Measurements from ENCODE around the gene RNU1-4. TPM values are rescaled to one million over a fixed set of nuclear protein-coding genes. Genes with fewer than 3 reads are reported as not detected.
"Not testable (repeated sequence)": the region's sequence is repeated elsewhere in the genome, so short reads cannot be mapped to it uniquely, and the experiment has no call there.

Gene RNU1-4
- total RNA-seq, 2 experiments from 2014 or later, result 922 to 3,744 TPM

- H3K36me3 Mint-ChIP-seq; H3K4me3 Mint-ChIP-seq; H3K4me1 Mint-ChIP-seq; DNase-seq; H3K27ac Mint-ChIP-seq; ATAC-seq; H3K9me3 Mint-ChIP-seq (ENCODE audit: low read depth): not testable (repeated sequence)
- peaks cover 26% of the 10 kb centered on the region for H3K27me3 Mint-ChIP-seq
- CTCF ChIA-PET, result interaction anchor here (0.9 to 1.2 kb wide), 2 partner anchors 13 to 92 kb away, joined by 3 to 4 read pairs; no protein-coding TSS in a partner anchor
Observed at GRCh38 chr1:16713480-16713879, 26.8 kb upstream of the RNU1-4 start.

DNA sequence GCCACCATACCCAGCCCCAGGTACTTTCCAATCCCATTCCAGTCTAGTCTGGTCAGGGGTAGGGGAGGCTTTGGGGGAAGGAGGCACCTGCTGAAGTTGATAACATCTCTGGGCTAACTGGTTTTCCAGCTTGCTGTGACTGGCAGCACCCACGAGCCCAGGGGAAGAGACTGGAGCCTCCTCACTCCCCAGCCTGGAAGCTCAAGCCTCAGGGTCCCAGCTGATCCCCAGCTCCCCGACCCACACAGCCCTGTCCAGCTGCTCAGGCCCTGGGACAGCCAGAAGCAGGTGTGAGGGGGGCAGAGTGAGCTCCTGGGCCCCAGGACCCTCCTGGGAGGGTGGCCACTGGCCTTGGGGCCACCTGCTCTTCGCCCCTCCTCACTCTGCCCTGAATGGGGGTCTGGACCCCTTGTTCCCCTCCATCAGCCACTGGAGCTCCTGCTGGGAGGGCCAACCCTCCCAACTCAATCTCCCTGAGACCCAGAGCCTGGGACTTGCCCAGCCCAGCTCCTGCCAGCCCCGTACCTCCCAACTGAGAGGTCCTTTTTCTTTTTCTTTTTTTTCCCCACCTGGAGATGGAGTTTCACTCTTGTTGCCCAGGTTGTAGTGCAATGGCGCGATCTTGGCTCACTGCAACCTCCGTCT, 23.5 kb upstream of the RNU1-4 start:
- CTCF ChIA-PET, result interaction anchor here (0.7 to 2.5 kb wide), 4 partner anchors 9 to 546 kb away, joined by 4 to 16 read pairs (median 6); no protein-coding TSS in a partner anchor
- Mint-ChIP-seq H3K27ac (no peak overlapping the region), H3K36me3 (no peaks in the 10 kb centered on the region), H3K9me3 (ENCODE audit: low read depth) (no peaks in the 10 kb centered on the region), H3K27me3 (peaks cover 47% of the 10 kb centered on the region), H3K4me3 (no peak overlapping the region), H3K4me1 (no peaks in the 10 kb centered on the region)
- no peak for DNase-seq
- ATAC-seq, result no peak

- DNase-seq (peak; percentile 50), ATAC-seq (no peak)
- H3K27me3 Mint-ChIP-seq, result peaks cover 54% of the 10 kb centered on the region
- H3K36me3 Mint-ChIP-seq, result no peaks in the 10 kb centered on the region
- H3K4me3 Mint-ChIP-seq, result no peak overlapping the region
- H3K9me3 Mint-ChIP-seq (ENCODE audit: low read depth), result no peaks in the 10 kb centered on the region
- CTCF ChIA-PET, result interaction anchor here (0.8 to 2.5 kb wide), 2 partner anchors 10 to 18 kb away, joined by 4 to 16 read pairs; no protein-coding TSS in a partner anchor
- no peaks in the 10 kb centered on the region for H3K4me1 Mint-ChIP-seq
- H3K27ac Mint-ChIP-seq, result no peak overlapping the region
Observed at GRCh38 chr1:16717336-16718098, 22.8 kb upstream of the RNU1-4 start.

DNA sequence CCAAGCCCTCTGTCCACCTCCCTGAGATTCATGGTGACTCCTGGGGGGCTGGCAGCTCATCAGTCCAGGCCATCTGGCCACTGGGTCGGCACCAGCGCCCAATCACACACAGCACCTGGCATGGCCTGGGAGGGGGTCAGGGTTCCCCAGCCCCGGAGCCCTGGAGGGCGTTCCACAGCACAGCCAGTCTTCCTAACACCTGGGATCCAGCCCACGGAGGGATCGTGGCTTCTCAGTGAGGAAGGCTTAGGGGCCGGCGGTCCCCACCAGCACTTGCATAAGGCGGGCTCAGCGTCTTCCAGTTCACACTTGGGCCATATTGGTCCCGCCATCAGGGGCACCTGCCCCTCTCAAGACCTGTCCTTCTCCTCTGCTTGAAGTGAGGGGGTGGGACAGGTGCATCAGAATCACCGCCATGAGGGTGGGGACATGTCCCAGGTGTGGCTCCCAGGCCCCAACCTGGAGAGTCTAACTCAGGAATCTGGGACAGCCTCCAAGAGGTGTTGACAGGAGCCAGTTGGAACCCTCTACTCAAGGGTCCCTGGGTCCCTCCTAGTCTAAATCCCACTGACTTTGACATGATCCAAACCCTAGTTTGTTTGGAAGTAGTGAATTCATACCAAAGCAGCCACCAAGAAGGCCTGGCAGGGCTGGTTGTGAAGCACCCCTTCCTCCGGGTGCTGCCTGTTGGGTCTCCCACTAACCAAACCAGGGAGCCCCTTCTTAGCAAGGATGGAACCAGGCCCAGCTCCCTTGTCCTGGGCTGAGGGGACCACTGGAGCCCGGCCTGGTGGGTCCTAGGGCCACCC, 22.0 kb upstream of the RNU1-4 start:
- H3K4me1 Mint-ChIP-seq; H3K4me3 Mint-ChIP-seq; ATAC-seq; H3K36me3 Mint-ChIP-seq; H3K9me3 Mint-ChIP-seq (ENCODE audit: low read depth); DNase-seq; H3K27ac Mint-ChIP-seq: not testable (repeated sequence)
- CTCF ChIA-PET, result interaction anchor here (0.8 to 2.5 kb wide), 5 partner anchors 8 to 19 kb away, joined by 3 to 16 read pairs (median 4); no protein-coding TSS in a partner anchor
- peaks cover 53% of the 10 kb centered on the region for H3K27me3 Mint-ChIP-seq

DNA sequence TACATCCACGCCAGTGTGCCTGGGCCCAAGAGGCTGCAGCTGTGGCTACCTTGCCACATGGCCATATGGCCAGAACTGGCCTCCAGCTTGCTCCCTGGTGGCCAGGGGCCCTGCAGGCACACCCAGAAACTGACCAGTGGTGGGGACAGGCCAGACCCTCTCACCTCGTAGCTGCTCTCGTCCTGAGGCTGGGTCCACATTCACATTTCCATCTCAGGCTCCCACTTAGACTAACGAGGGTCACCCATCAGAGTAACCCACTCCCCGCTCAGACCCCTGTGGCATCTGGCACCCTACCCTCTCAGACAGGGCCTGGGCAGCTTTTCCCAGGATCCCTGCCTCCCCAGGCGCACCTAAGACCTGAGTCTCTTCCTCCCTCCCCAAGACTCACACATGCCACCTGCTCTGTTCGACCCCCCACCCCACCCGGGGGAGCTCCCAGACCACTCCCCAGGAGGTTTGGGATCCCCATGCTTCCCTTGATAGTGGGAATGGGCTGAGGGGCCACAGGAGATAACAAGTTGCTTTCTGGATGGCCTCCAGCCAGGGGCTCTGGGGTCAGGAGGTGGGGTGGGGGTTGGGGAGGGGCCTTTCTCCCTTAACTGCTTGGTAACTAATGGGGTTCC, 21.3 kb upstream of the RNU1-4 start:
- Mint-ChIP-seq H3K4me3 (no peak overlapping the region), H3K4me1 (no peaks in the 10 kb centered on the region), H3K9me3 (ENCODE audit: low read depth) (no peaks in the 10 kb centered on the region), H3K27me3 (peaks cover 53% of the 10 kb centered on the region), H3K27ac (no peak overlapping the region), H3K36me3 (no peaks in the 10 kb centered on the region)
- no peak for ATAC-seq
- CTCF ChIA-PET, result interaction anchor here (1.1 to 1.2 kb wide), 3 partner anchors 8 to 11 kb away, joined by 3 to 5 read pairs (median 4); no protein-coding TSS in a partner anchor
- DNase-seq, result no peak

DNA sequence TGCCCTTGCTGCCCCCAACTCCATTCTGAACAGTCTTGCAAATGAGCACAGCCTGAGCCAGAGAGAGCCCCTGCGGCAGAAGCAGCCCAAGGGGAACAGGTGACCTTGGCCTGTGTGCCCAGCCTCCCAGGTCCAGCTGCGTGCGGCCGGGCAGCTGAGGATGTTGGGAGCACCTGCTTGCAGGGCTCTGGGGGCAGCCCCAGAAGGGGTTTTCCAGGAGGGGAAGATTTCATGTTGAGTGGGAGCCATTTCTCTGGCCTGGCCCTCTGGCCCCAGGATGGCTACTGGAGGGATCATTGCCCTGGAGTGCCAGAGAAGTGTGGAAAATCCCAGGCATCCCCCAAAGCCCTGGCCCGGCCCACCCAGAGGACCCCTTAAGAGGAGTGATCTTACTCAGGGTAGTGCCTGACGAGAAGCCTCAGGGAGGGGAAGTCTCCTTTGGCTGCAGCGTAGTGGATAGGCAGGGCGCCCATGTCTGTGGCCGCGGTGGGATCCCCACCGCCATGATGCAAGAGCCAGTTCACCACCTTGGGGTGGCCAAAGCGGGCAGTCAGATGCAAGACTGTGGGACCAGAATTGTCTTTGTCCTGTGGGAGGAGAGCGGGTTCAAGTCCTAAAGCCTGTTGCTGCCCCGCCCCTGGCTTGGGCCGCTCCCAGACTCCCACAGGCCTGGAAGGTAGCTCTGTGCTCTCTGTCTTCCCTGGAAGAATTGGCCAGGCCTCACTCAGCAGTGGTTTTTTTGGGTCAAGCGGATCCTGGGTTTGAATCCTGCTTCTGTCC, 20.6 kb upstream of the RNU1-4 start:
- Mint-ChIP-seq H3K9me3 (ENCODE audit: low read depth) (no peaks in the 10 kb centered on the region), H3K4me1 (no peaks in the 10 kb centered on the region)
- CTCF ChIA-PET, result interaction anchor here (1.1 to 1.2 kb wide), 2 partner anchors 9 to 12 kb away, joined by 4 to 5 read pairs; no protein-coding TSS in a partner anchor

GRCh38 chr1:16720351-16721223, 19.7 kb upstream of the RNU1-4 start:
- no peak overlapping the region for H3K27ac Mint-ChIP-seq
- ATAC-seq (no peak), DNase-seq (no peak)
- no peaks in the 10 kb centered on the region for H3K9me3 Mint-ChIP-seq (ENCODE audit: low read depth)
- peaks cover 53% of the 10 kb centered on the region for H3K27me3 Mint-ChIP-seq
- H3K36me3 Mint-ChIP-seq, result no peaks in the 10 kb centered on the region
- H3K4me3 Mint-ChIP-seq, result no peak overlapping the region
- CTCF ChIA-PET, result interaction anchor here (0.8 to 4.0 kb wide), 2 partner anchors 11 to 18 kb away, joined by 4 to 19 read pairs; no protein-coding TSS in a partner anchor
- H3K4me1 Mint-ChIP-seq, result no peaks in the 10 kb centered on the region

More for the DNA sequence above, 20.6 kb upstream of the RNU1-4 start:
- H3K27me3 Mint-ChIP-seq, result peaks cover 53% of the 10 kb centered on the region
- no peak overlapping the region for H3K27ac Mint-ChIP-seq
- ATAC-seq, result no peak
- no peak overlapping the region for H3K4me3 Mint-ChIP-seq
- H3K36me3 Mint-ChIP-seq, result no peaks in the 10 kb centered on the region
- DNase-seq, result no peak

- Mint-ChIP-seq H3K36me3 (no peaks in the 10 kb centered on the region), H3K27me3 (peaks cover 41% of the 10 kb centered on the region), H3K4me3 (no peak overlapping the region), H3K9me3 (ENCODE audit: low read depth) (no peaks in the 10 kb centered on the region), H3K4me1 (no peaks in the 10 kb centered on the region), H3K27ac (no peak overlapping the region)
- CTCF ChIA-PET, result interaction anchor here (0.9 to 4.0 kb wide), 2 partner anchors 13 to 15 kb away, joined by 3 to 19 read pairs; no protein-coding TSS in a partner anchor
- no peak for ATAC-seq
- DNase-seq, result no peak
Observed at GRCh38 chr1:16721871-16722641, 18.3 kb upstream of the RNU1-4 start.

- CTCF ChIA-PET, result interaction anchor here (1.3 kb wide), 1 partner anchor 179 kb away, joined by 3 read pairs; no protein-coding TSS in a partner anchor
- DNase-seq, result no peak
- ATAC-seq, result no peak
- no peak overlapping the region for H3K27ac Mint-ChIP-seq
- peaks cover 24% of the 10 kb centered on the region for H3K27me3 Mint-ChIP-seq
- H3K9me3 Mint-ChIP-seq (ENCODE audit: low read depth), result no peaks in the 10 kb centered on the region
- H3K4me1 Mint-ChIP-seq, result peaks cover 3% of the 10 kb centered on the region
- no peaks in the 10 kb centered on the region for H3K36me3 Mint-ChIP-seq
- H3K4me3 Mint-ChIP-seq, result no peak overlapping the region
Observed at GRCh38 chr1:16724718-16725438, 15.4 kb upstream of the RNU1-4 start.

GRCh38 chr1:16725439-16726245, 14.7 kb upstream of the RNU1-4 start:
- not testable (repeated sequence) for H3K27ac Mint-ChIP-seq; H3K4me3 Mint-ChIP-seq; ATAC-seq; H3K9me3 Mint-ChIP-seq (ENCODE audit: low read depth); H3K4me1 Mint-ChIP-seq; H3K36me3 Mint-ChIP-seq; DNase-seq
- peaks cover 19% of the 10 kb centered on the region for H3K27me3 Mint-ChIP-seq
- CTCF ChIA-PET, result interaction anchor here (1.3 to 2.0 kb wide), 3 partner anchors 13 to 178 kb away, joined by 3 to 8 read pairs (median 4); no protein-coding TSS in a partner anchor

Measured in activated CD8-positive, alpha-beta memory T cell treated with anti-CD3 and anti-CD28 coated beads, Interleukin-2, amount 10 ng/mL, durations not matched to agents 7 days and 5 days (primary cell).